ENCODE data around the gene ACSL4. TPM values are rescaled to one million over a fixed set of nuclear protein-coding genes. Genes with fewer than 3 reads are reported as not detected.
"Not testable (repeated sequence)": the region's sequence is repeated elsewhere in the genome, so short reads cannot be mapped to it uniquely, and the experiment has no call there.

ACSL4 gene
- polyA plus RNA-seq, 1 donor = 22.1 TPM

DNA sequence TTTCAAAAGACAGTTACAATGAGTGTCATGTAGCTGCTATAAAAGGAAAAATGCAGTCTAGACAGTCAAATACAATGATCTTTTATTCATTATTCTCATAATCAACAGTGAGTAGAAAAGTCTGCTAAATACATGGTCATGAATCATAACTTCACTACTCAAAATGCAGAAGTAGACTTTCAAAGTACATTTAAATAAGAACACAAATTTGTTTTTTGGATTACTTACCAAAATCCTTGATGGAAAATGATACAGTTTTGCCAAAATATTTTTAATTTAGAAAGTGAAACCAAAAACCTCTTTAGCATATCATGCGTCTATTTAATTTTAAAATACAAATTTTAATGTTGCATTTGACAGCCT, 4.9 kb downstream of the ACSL4 start:
- no peak for DNase-seq

DNA sequence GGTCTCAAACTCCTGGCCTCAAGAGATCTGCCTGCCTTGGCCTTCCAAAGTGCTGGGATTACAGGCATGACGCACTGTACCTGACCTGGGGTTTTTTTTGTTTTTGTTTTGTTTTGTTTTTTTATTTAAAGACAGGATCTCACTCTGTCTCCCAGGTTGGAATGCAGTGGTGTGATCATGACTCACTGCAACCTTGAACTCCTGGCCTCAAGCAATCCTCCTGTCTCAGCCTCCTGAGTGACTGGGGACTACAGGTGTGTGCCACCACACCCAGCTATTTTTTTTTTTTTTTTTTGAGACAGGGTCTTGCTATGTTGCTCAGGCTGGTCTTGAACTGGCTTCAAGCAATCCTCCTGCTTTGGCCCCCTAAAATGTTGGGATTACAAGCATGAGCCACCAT, 8.1 kb downstream of the ACSL4 start:
- DNase-seq = not testable (repeated sequence)

DNA sequence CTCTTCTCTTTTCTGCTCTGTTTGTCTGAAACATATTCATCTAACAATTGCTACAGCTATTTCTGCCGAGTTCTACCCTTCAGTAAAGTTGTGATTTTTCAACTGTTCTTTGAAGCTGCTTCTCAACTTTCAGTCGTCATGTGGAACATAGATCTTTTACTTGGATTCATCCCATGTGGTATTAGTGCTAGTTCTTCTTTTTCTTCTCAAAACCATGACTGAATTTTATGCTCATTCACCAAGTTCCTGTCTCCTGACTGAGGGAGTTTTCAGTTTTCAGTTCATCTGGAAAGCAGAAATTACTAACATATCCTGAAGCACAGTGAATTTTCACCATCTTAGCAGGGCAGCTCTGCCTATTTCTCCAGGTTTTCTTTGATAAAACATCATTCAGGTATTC, 12.1 kb downstream of the ACSL4 start:
- DNase-seq = no peak

- DNase-seq = no peak
Observed at GRCh38 chrX:109719264-109719663, 13.8 kb downstream of the ACSL4 start.

GRCh38 chrX:109716431-109717028, 16.5 kb downstream of the ACSL4 start:
- no peak for DNase-seq

- DNase-seq = no peak
Observed at GRCh38 chrX:109714340-109714958, 18.6 kb downstream of the ACSL4 start.

DNA sequence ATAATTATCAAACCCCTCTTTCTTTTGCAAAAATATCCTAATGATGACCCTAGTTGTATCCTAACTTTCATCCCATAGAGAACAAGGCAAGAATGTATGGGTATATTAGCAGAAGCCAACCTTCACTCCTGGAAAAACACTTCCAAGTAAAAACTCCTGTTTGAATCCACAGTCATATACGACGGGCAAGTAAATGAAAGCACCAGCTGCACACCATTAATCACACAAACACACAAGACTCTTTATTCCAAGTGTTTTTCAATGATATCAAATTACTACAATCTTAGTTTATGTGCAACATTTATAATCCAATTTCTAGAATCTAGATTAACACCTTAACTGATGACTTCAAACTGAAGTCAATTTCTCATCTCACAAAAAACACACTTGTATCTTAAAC, 22.9 kb downstream of the ACSL4 start:
- DNase-seq = no peak

DNA sequence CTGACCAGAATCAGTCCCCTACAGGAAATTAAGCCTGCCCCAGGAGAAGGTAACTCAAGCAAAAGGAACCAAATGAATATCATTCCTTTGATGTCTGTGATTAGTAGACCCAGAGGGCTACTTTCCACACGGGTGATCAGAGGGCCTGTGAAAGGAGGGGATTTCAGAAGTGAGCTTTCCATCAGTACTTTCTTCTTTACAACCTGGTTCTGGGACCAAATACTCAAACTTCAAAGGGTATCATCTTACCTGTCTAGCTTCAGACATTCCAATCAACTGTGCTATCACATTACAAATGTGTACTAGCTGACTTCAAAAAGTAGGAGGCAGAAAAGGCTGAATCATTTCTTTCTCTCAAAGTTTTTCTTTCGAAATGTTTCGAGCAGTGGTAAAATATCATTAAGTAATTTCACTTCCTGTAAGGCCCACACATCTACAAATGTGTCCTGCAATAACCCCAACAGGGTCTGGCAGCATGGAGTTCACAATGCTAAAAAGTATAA, 23.9 kb downstream of the ACSL4 start:
- no peak for DNase-seq

DNA sequence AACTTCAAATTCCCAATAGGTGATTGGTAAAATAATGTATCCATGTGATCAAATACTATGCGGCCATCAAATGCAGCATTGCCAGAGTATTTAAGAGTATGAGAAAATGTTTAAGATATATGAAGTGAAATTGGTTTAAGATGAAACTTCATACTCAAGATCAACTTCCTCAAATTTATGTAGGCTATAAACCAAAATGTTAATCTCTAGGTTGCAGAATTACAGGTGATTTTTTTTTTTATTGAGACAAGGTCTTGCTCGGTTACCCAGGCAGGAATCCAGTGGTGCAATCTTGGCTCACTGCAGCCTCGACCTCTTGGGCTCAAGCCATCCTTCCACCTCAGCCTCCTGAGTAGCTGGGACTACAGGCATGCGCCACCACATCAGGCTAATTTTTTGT, 25.3 kb downstream of the ACSL4 start:
- no peak for DNase-seq

DNA sequence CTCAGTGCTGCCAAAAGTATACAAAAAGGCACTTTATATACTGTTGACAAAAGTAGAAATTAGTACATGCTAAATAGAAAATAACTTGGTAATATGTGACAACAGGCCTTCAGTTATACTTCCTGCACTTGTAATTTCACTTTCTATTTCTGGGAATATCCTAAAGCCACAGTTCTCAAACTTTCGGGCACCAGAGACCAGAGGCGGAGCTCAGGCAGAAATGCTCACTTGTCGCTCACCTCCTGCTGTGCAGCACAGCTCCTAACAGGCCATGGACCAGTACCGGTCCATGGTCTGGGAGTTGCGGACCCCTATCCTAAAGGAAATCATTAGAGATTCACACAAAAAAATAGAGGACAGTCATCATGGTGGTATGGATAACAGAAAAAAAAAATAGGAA, 25.7 kb downstream of the ACSL4 start:
- DNase-seq = no peak

- DNase-seq = no peak
Observed at GRCh38 chrX:109704563-109704962, 28.5 kb downstream of the ACSL4 start.

- no peak for DNase-seq
Observed at GRCh38 chrX:109697855-109698254, 35.2 kb downstream of the ACSL4 start.

- no peak for DNase-seq
Observed at GRCh38 chrX:109696146-109696740, 36.8 kb downstream of the ACSL4 start.

- DNase-seq = no peak
Observed at GRCh38 chrX:109695637-109696036, 37.4 kb downstream of the ACSL4 start.

DNA sequence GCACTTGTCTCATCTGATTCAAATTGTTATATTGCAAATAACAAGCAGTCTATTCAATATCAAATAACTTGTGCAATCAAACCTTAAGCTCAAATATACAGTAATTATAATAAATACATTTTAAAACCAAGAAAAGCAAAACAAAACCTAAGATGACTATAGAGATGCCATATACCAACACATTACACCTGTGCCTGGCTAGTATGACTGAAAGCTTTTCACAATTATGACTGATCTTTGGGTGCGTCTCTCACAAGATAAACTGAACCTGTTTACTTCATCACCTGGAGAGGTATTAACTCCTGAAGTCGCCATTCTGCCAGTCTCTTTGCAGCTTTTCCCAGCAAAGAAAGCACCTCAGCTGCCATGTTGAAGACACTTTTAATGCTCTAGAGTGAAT, 41.3 kb downstream of the ACSL4 start:
- DNase-seq = no peak

DNA sequence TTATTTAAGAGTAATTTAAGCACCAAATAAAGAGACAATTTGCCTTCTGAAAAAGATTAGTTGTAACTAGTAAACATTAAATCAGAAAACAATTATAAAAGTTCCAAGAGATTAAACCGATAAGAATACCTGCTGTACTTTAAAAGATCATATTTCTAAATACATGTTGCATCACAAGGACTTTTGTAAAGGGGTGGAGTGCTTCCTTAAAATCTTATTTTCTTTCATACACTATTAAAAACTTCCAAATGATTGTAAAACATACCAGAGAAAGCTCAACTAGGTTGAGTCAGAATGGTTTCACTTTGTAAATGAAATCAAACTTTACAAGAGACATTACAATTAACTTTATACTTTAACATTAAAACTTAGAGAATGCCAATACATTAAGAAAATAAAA, 41.8 kb downstream of the ACSL4 start:
- no peak for DNase-seq

GRCh38 chrX:109687903-109688302, 45.2 kb downstream of the ACSL4 start:
- DNase-seq = no peak

DNA sequence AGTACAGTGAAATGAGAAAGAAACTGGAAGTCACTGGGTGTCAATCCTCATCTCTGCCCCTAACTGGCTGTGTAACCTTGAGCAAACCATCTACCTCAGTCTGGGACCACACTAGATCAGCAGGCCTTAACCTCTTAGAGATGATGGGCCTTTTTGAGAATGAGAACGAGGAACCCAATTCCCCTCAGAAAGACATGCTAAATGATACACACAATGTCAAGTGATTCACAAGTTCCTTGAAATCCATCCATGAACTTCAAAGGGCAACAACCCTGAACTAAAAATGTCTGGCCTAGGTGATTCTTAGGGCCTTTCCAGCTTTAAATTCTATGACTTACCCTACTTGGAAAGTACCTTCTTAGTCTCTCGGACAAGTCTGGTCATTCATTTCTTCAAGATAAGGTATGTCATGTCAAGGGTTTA, 47.4 kb downstream of the ACSL4 start:
- no peak for DNase-seq

GRCh38 chrX:109684136-109684535, 48.9 kb downstream of the ACSL4 start:
- DNase-seq = no peak

GRCh38 chrX:109681475-109682081, 51.5 kb downstream of the ACSL4 start:
- DNase-seq = no peak

DNA sequence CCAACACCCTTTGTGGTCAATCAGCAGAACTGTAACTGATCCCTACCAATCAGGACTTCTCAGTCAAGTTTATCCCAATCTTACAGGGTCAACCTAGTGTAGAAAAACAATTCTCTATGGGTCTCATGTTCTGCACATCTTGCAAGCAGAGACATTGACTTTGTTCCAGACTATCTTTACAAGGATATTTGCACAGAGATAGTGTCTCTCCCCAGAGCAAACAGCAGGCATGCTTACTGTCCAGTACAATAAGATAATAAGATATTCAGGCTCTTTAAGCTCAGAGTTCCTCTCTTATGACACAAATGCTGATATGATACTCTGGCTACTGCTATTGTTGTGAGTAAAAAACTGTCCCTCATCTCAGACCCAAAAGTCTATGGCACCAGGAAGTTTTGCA, 53.2 kb downstream of the ACSL4 start:
- DNase-seq = no peak

GRCh38 chrX:109672239-109672638, 60.8 kb downstream of the ACSL4 start:
- no peak for DNase-seq

GRCh38 chrX:109671170-109671569, 61.9 kb downstream of the ACSL4 start:
- DNase-seq = not testable (repeated sequence)

DNA sequence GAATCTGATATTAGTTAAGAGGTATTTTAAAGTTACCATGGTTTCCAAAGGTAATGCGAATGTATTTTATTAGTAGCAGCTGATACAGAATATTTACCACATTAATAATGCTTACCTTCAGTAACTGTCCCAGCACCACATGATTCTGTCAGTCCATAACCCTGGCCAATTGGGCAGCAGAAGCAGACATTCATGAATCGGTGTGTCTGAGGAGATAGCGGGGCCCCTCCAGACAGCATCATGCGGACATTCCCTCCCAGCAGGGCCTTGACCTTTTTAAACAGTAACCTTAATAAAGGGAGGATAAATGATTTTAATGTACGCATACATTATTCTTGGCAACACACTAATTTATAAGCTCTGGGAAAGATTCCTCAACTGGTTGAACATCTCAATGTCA, 65.1 kb downstream of the ACSL4 start:
- no peak for DNase-seq
